Spleen (tissue), 7 donors: Measurements from ENCODE around the gene KDF1.

Experiments
- CTCF ChIP-seq, 11 experiments: fragments of 200-600 bp in 7 of 11; fragments of 450-650 bp in 4 of 11; sonication (generic) in 4 of 11; IDR thresholded peaks in 8 of 11; conservative IDR thresholded peaks in 3 of 11; 1 replicate in 7 of 11; 2 replicates in 4 of 11; pipeline versions ENCODE4 v1.4.0 to v1.8.0; 2016 to 2021; ENCODE audit warnings: antibody characterized with exemption in 11 of 11, inconsistent platforms in 4 of 11, mild to moderate bottlenecking in 1 of 11
- POLR2A ChIP-seq, 3 donors: fragments of 450-650 bp; IDR thresholded peaks; one replicate each; pipeline ENCODE4 v1.5.1; 2017; ENCODE audit warnings: antibody characterized with exemption in 3 of 3, mild to moderate bottlenecking in 1 of 3
- donor health status: DM: no; HTN: no; CAD: no; lungs with moderate emphysema.
- donor health status: DM: no; HTN: no; CAD: no.
- donor health status: DM: no; HTN: no; CAD: no.

- TF ChIP-seq POLR2A (IDR thresholded peaks at IDR 0.05) (no peak), CTCF (IDR thresholded peaks at IDR 0.05 in 8 of 11, conservative IDR thresholded peaks at IDR 0.05 in 3 of 11) (no peak)
Measured at GRCh38 chr1:26998429-26999300, 38.4 kb upstream of the KDF1 start.
